C4-2B (cell line): ENCODE results near the gene THAP2.

Source experiments
- ZFX ChIP-seq: fragments of 450-650 bp; IDR thresholded peaks from 2 replicates; pipeline ENCODE4 v1.6.1; 2017
- TF ChIP-seq, protein P1 (sequence below): fragments of 450-650 bp; conservative IDR thresholded peaks from 2 replicates; pipeline ENCODE4 v1.5.1; 2017; ENCODE audit warnings: mild to moderate bottlenecking

DNA sequence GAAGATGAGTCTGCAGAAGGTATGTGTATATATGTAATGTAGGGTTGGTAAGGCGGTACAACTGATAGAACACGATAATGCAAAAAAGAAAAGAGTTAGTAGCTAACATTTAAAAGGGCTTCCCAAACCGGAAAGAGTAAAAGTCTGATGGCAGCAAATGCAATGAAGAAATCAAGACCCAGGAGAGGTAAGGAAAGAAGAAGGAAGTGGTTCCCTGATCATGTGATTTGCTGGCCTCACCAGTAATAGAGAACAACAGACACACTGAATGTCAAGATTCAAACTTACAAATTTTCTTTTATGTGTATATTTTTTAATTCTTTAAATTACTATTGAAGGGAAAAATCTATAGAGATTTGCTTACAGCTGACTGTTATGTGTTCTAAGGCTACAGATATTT is 18.8 kb upstream of the THAP2 start:
- TF ChIP-seq, protein P1, sequence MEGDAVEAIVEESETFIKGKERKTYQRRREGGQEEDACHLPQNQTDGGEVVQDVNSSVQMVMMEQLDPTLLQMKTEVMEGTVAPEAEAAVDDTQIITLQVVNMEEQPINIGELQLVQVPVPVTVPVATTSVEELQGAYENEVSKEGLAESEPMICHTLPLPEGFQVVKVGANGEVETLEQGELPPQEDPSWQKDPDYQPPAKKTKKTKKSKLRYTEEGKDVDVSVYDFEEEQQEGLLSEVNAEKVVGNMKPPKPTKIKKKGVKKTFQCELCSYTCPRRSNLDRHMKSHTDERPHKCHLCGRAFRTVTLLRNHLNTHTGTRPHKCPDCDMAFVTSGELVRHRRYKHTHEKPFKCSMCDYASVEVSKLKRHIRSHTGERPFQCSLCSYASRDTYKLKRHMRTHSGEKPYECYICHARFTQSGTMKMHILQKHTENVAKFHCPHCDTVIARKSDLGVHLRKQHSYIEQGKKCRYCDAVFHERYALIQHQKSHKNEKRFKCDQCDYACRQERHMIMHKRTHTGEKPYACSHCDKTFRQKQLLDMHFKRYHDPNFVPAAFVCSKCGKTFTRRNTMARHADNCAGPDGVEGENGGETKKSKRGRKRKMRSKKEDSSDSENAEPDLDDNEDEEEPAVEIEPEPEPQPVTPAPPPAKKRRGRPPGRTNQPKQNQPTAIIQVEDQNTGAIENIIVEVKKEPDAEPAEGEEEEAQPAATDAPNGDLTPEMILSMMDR: no peak
- no peak for TF ChIP-seq ZFX
